Activated CD4-positive, alpha-beta memory T cell treated with anti-CD3 and anti-CD28 coated beads for 36 hours (primary cell): ENCODE results near the gene SDCCAG8. TPM values are rescaled to one million over a fixed set of nuclear protein-coding genes. Genes with fewer than 3 reads are reported as not detected.

ENCODE experiments used
- CTCF ChIA-PET: fragments of 350-600 bp; sonication (Branson Sonifier 250); formaldehyde crosslinking; loops from one replicate; lab custom pipeline; 2021; ENCODE audit warnings: antibody characterized with exemption, inconsistent platforms; lab: Charles Lee
- POLR2A ChIA-PET: fragments of 350-600 bp; sonication (Branson Sonifier 250); formaldehyde crosslinking; loops from one replicate; lab custom pipeline; 2021; ENCODE audit warnings: antibody characterized with exemption; lab: Charles Lee
- DNase-seq: peaks from one replicate; pipeline ENCODE4 v3.0.0-alpha.2; 2020
- H3K27ac Mint-ChIP-seq: one replicate; pipeline ENCODE4 v1.8.0; 2021; ENCODE audit warnings: mixed read lengths
- H3K27me3 Mint-ChIP-seq: one replicate; pipeline ENCODE4 v1.8.0; 2021; ENCODE audit warnings: mixed read lengths
- H3K36me3 Mint-ChIP-seq: one replicate; pipeline ENCODE4 v1.8.0; 2021; ENCODE audit warnings: mixed read lengths
- H3K4me1 Mint-ChIP-seq: one replicate; pipeline ENCODE4 v1.8.0; 2021; ENCODE audit warnings: low read depth, mixed read lengths
- H3K4me3 Mint-ChIP-seq: one replicate; pipeline ENCODE4 v1.8.0; 2021; ENCODE audit warnings: mild to moderate bottlenecking, mixed read lengths
- H3K9me3 Mint-ChIP-seq: one replicate; pipeline ENCODE4 v1.8.0; 2021; ENCODE audit warnings: mixed read lengths
- intact Hi-C: fragments of 100-400 bp; cut with micrococcal nuclease; formaldehyde crosslinking; loops from one replicate; pipeline ENCODE4 v1.15.1; 2023
- total RNA-seq, 2 experiments: library from RNA; stranded (reverse); gene quantifications; one replicate each; pipeline ENCODE4 v1.2.3, GENCODE V29; 2021

SDCCAG8 gene
- total RNA-seq, 2 experiments from 2014 or later: 20.7 to 23.2 TPM

DNA sequence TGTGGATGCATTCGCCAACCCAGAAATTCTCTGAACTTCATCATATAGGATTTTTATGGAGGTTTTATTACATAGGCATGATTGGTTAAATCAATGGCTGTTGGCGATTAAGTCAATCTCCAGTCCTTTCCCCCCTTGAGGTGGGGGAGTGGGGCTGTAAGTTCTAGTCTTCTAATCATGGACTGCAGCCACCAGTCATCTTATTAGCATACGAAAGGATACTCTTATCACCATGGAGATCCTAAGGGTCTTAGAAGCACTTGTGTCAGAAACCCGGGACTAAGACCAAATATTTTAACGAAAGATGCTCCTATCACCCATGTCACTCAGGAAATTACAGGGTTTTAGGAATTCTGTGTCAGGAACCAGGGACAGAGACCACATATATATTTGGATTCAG is 36.3 kb downstream of the SDCCAG8 start:
- Mint-ChIP-seq H3K36me3 (peaks cover 79% of the 10 kb centered on the region), H3K27me3 (no peaks in the 10 kb centered on the region), H3K4me1 (peaks cover 22% of the 10 kb centered on the region), H3K27ac (no peak overlapping the region), H3K9me3 (peaks cover 37% of the 10 kb centered on the region), H3K4me3 (no peak overlapping the region)
- POLR2A ChIA-PET: no interaction called here
- intact Hi-C loops: no loop called here
- no peak for DNase-seq
- CTCF ChIA-PET: no interaction called here

DNA sequence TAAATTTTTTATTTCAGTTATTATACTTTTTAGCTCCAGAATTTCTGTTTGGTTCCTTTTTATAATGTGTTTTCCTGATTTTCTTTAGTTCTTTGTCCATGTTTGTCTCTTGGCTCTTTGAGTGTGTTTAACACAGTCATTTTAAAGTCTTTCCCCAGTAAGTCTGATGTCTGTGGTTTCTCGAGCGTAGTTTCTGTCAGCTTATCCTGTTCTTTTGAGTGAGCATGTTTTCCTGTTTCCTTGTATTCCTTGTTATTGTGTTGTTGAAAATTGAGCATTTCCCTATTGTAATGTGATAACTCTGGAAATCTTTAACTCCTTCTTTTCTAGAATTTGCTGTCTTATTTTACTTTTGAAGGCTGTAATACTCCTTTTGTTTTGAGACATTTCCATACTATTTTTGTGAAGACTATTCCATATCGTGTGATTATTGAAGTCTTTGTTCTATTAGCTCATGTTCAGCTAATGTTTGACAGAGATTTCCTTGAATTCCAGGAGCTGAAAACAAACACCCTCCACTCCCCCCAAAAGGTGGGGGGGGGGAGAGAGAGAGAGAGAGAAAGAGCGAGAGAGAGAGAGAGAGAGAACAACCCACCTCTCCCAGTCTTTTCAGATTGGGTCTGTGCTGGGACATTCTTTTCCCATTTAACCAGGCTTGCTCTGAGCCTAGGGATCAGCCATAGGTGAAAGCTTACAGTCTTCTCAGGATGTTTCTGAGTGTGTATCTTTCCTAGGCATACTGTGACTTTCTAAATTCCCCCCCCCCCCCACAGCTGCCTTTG is 38.3 kb downstream of the SDCCAG8 start:
- Mint-ChIP-seq H3K36me3 (peaks cover 79% of the 10 kb centered on the region), H3K27ac (no peak overlapping the region), H3K4me1 (peaks cover 10% of the 10 kb centered on the region), H3K27me3 (no peaks in the 10 kb centered on the region), H3K9me3 (peaks cover 37% of the 10 kb centered on the region), H3K4me3 (no peak overlapping the region)
- CTCF ChIA-PET: no interaction called here
- POLR2A ChIA-PET: no interaction called here
- DNase-seq: no peak
- intact Hi-C loops: no loop called here

DNA sequence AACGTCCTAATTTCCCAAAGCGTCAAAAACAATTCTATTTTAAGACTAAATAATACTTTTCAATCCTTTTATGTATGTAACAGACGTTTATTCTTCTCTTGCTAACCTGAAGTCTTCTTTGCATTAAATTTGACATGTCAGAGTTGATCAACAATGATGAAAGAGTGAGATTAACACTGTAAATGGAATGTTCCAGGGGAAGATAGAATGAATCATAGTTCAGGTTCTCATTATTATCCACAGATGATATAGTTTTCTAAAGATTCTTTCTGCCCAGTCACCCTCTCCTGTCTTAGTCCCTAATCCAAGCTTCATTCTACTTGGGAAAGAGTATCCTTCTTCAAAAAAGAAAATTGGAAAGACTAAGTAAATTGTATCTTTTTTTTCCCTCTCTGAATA is 38.9 kb downstream of the SDCCAG8 start:
- intact Hi-C loops: no loop called here

DNA sequence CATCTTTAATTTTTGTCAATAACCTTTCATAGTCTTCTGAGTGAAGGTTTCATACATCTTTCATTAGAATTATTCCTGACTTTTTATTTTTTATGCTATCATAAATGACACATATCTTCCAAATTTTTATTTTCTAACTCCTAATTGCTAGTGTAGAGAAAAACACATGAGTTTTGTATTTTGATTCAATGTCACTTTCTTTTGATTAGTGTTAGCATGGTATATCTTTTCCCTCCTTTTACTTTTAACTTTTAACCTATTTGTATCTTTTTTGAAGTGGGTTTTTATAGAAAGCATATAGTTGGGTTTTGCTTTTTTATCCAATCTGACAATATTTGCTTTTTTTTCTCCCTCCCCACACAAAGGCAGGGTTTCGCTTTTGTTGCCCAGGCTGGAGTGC is 43.2 kb downstream of the SDCCAG8 start:
- no peak overlapping the region for H3K27ac Mint-ChIP-seq

More for the DNA sequence above, 38.9 kb downstream of the SDCCAG8 start:
- H3K27ac Mint-ChIP-seq: no peak overlapping the region
- no peak for DNase-seq
- H3K36me3 Mint-ChIP-seq: peaks cover 77% of the 10 kb centered on the region
- no peak overlapping the region for H3K4me3 Mint-ChIP-seq
- peaks cover 10% of the 10 kb centered on the region for H3K4me1 Mint-ChIP-seq
- ChIA-PET POLR2A (no interaction called here), CTCF (interaction anchor here (0.6 kb wide), 1 partner anchor 18 kb away, joined by 3 read pairs; no protein-coding TSS in a partner anchor)
- peaks cover 37% of the 10 kb centered on the region for H3K9me3 Mint-ChIP-seq
- no peaks in the 10 kb centered on the region for H3K27me3 Mint-ChIP-seq

DNA sequence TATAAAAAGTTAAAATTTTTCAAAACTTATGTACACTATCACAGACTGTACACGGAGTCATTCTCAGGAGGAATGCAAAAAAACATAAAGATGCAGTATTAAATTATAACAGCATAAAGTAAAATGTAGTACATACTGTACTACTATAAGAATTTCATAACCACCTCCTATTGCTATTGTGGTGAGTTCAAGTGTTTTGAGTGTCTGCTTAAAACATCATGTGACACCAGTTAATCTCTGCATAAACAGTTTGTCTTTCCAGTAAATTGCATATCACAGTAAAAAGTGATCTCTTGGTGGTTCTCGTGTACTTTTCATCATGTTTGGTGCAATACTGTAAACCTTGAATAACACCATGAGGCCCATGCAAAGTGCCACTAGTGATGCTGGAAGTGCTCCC is 45.2 kb downstream of the SDCCAG8 start:
- Mint-ChIP-seq H3K4me3 (no peak overlapping the region), H3K27ac (no peak overlapping the region), H3K36me3 (peaks cover 38% of the 10 kb centered on the region), H3K9me3 (peaks cover 11% of the 10 kb centered on the region), H3K4me1 (no peaks in the 10 kb centered on the region), H3K27me3 (no peaks in the 10 kb centered on the region)
- ChIA-PET POLR2A (no interaction called here), CTCF (no interaction called here)
- no peak for DNase-seq
- intact Hi-C loops: no loop called here

More for the DNA sequence above, 43.2 kb downstream of the SDCCAG8 start:
- intact Hi-C loops: no loop called here
- Mint-ChIP-seq H3K9me3 (peaks cover 24% of the 10 kb centered on the region), H3K4me1 (peaks cover 10% of the 10 kb centered on the region), H3K36me3 (peaks cover 53% of the 10 kb centered on the region), H3K27me3 (no peaks in the 10 kb centered on the region), H3K4me3 (no peak overlapping the region)
- CTCF ChIA-PET: no interaction called here
- POLR2A ChIA-PET: no interaction called here
- no peak for DNase-seq

DNA sequence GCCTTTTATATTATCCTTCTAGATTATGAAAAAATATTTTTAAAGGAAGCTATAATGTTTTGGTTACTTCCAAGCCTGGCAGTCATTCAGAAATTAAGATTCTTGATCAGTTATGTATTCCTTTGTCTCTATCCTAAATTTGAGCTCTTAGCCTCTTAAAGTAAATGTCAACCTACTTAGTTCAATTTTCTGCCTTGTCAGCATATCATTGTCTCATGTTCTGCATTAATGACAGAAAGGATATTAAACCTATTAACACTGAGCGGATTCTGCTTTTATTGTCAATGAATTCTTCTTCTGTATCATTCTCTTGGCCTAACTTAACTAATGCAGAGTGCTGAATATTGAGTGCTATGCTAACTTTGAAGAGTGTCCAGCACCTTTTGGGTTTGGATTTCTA is 56.0 kb downstream of the SDCCAG8 start:
- H3K4me1 Mint-ChIP-seq: peaks cover 2% of the 10 kb centered on the region
- H3K27ac Mint-ChIP-seq: no peak overlapping the region
- H3K27me3 Mint-ChIP-seq: no peaks in the 10 kb centered on the region
- intact Hi-C loops: no loop called here
- DNase-seq: no peak
- peaks cover 16% of the 10 kb centered on the region for H3K36me3 Mint-ChIP-seq
- CTCF ChIA-PET: interaction anchor here (0.7 to 1.3 kb wide), 2 partner anchors 13 to 17 kb away, joined by 3 read pairs; no protein-coding TSS in a partner anchor
- no peaks in the 10 kb centered on the region for H3K9me3 Mint-ChIP-seq
- POLR2A ChIA-PET: no interaction called here
- H3K4me3 Mint-ChIP-seq: no peak overlapping the region

DNA sequence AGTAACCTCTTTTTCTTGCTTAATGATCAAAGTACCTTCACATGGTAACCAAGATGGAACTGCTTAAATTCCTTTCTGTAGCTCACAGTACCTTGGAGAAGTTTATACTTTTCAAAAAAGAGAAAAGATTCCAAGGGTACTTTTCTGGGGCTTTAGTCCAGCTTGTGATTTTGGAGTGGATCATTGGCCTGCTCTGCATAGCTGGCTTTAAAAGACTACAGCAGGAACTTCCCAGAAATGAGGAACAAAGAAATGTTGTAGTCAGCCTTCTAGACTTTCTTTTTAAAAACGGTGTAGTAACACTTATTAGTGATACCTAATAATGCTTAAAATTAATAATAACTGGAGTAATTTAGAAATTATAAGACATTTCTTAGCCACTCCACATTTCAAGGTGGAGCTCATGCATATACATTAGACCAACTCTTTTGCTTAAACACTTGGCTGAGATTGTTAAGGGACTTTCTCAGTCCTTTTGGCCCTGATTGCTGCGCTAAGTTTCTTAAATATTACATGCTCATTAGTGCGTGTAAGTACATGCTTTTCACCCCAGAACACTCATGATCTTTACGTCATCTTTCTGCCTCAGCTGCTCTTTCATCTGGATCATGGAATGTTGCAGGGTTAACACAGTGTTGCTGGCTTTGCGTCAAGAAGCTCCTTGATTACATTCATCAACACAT is 57.3 kb downstream of the SDCCAG8 start:
- peaks cover 2% of the 10 kb centered on the region for H3K4me1 Mint-ChIP-seq
- H3K4me3 Mint-ChIP-seq: no peak overlapping the region
- no peaks in the 10 kb centered on the region for H3K27me3 Mint-ChIP-seq
- ChIA-PET CTCF (interaction anchor here (0.6 kb wide), 1 partner anchor 13 kb away, joined by 3 read pairs; no protein-coding TSS in a partner anchor), POLR2A (no interaction called here)
- no peak overlapping the region for H3K27ac Mint-ChIP-seq
- DNase-seq: no peak
- peaks cover 15% of the 10 kb centered on the region for H3K36me3 Mint-ChIP-seq
- intact Hi-C loops: no loop called here
- H3K9me3 Mint-ChIP-seq: no peaks in the 10 kb centered on the region

DNA sequence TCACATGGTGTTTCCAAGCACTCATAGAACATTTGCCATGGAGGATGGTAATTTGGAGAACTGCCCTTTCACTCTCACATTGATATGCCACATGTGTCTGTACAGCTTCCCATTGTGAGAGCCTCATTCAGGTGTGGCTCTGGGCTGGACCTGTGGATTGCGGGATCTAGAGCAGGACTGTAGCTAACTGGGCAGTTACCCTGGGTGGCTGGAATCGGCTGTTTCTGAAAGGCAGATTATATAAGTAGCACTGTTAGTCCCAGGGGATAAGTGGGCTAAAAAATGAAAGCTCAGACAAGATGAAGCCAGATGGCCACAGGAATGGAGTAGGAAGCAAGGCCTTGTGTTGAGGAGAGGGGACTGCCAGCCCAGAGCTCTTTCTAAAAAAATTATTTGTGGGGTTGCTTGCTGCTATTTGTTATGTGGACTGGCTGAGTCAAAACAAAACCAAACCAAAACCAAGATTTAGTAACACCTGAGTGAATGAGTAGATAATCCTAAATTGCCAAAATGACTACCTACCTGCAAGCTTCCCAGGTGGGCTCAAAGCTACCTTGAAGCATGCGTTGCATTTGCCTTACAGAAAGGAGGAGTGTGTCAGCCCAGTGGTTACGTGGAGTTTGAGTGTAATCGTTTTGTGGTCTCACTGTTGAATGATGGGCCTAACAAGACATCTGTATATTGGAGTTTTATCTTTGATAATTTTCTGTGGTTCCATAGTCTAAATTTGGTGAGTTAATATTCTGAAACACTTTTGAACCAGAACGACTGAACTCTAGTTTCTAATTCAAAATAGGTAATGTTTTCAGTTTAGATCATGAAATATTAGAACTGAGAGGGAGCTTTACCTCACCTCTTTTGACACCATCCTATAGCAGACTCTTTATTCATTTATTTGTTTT is 58.0 kb downstream of the SDCCAG8 start:
- ChIA-PET CTCF (interaction anchor here (0.6 kb wide), 1 partner anchor 12 kb away, joined by 3 read pairs; no protein-coding TSS in a partner anchor), POLR2A (no interaction called here)

DNA sequence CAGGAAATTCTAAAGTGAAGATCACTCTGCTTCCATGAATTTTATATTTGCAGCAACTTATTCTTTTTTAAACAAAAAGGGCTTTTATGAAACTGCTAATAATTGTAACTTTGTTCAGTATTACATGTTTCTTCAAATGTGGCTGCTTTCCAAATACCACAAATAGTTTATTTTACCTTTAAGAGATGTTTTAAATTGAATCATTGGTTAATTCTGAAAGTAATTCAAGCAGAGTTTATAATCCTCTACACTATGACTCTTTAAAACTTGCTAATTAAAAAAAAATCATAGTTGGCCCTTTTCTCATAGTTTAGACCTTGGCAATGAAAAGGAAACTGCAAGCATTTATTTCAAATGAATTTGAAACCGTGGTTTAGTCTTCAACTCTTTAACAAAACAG is 59.6 kb downstream of the SDCCAG8 start:
- no peak for DNase-seq
- CTCF ChIA-PET: no interaction called here
- Mint-ChIP-seq H3K27ac (no peak overlapping the region), H3K36me3 (peaks cover 14% of the 10 kb centered on the region), H3K9me3 (no peaks in the 10 kb centered on the region), H3K4me3 (no peak overlapping the region), H3K4me1 (peaks cover 2% of the 10 kb centered on the region), H3K27me3 (no peaks in the 10 kb centered on the region)
- POLR2A ChIA-PET: no interaction called here
- intact Hi-C loops: no loop called here

More for the DNA sequence above, 58.0 kb downstream of the SDCCAG8 start:
- H3K27ac Mint-ChIP-seq: no peak overlapping the region
- peaks cover 16% of the 10 kb centered on the region for H3K36me3 Mint-ChIP-seq
- no peak overlapping the region for H3K4me3 Mint-ChIP-seq
- no peaks in the 10 kb centered on the region for H3K27me3 Mint-ChIP-seq
- H3K4me1 Mint-ChIP-seq: peaks cover 2% of the 10 kb centered on the region
- intact Hi-C loops: no loop called here
- no peaks in the 10 kb centered on the region for H3K9me3 Mint-ChIP-seq
- DNase-seq: no peak

DNA sequence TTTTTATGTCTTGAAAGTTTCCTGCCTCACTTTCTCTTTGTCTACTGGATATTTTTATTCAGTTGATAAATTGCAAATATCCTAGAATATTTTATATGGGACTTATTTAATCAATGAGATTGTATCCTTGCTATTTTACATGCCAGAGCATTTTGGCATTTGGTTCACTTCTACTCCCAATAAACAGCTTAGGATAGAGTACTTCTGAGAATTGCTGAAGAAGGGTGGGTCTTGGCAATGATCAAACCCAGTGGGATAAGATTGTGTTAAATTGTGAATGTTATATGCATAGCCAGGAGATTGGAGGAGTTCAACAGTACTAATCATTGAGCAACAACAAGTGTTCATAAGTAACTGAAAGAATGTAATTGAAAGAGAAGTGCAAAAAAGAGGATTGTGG is 60.1 kb downstream of the SDCCAG8 start:
- no peaks in the 10 kb centered on the region for H3K9me3 Mint-ChIP-seq
- H3K4me1 Mint-ChIP-seq: peaks cover 2% of the 10 kb centered on the region
- H3K27ac Mint-ChIP-seq: no peak overlapping the region
- no peak overlapping the region for H3K4me3 Mint-ChIP-seq
- no peaks in the 10 kb centered on the region for H3K27me3 Mint-ChIP-seq
- intact Hi-C loops: no loop called here
- CTCF ChIA-PET: no interaction called here
- POLR2A ChIA-PET: no interaction called here
- no peak for DNase-seq
- H3K36me3 Mint-ChIP-seq: peaks cover 14% of the 10 kb centered on the region

DNA sequence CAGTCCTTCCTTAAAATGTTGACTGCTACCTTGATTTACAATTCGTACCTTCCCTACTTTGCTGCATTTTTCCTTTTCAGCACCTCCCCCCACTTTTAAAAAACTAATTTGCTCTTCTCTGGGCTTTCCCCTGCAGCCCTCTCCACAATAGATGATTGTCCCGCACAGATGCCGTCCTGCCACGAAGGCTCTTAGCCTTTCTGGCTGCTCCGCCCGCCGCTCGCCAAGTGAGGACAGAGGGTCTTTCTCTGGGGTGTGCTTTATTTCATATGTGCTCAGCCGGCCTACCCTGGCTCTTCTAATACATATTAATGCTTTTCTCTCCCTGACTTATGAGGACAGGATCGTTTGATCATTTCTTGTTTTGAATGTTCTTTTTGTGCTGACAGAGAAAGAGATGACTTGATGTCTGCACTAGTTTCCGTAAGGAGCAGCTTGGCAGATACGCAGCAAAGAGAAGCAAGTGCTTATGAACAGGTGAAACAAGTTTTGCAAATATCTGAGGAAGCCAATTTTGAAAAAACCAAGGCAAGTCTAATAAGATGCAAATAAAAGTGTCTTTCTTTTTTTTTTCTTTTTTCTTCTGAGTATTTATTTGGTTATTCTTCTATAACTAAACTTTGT is 60.6 kb downstream of the SDCCAG8 start:
- no peaks in the 10 kb centered on the region for H3K27me3 Mint-ChIP-seq
- H3K4me3 Mint-ChIP-seq: no peak overlapping the region
- H3K27ac Mint-ChIP-seq: no peak overlapping the region
- H3K36me3 Mint-ChIP-seq: peaks cover 14% of the 10 kb centered on the region
- intact Hi-C loops: no loop called here
- CTCF ChIA-PET: no interaction called here
- no peak for DNase-seq
- POLR2A ChIA-PET: no interaction called here
- H3K4me1 Mint-ChIP-seq: peaks cover 2% of the 10 kb centered on the region
- H3K9me3 Mint-ChIP-seq: no peaks in the 10 kb centered on the region
